Astrocyte of the spinal cord (primary cell): ENCODE measurements around the gene SLC4A7.

Experiments used
- DNase-seq: peaks from one replicate; pipeline ENCODE4 v3.0.0; 2011; ENCODE audit warnings: low read depth, low spot score
- H3K4me3 ChIP-seq: 2 replicates; pipeline ENCODE4 v1.5.1; 2011; ENCODE audit warnings: low read depth, mild to moderate bottlenecking, low read length, moderate library complexity
- in situ Hi-C: cut with HindIII; loops from 2 replicates; pipeline ENCODE4 v1.10.0; 2017; ENCODE audit warnings: low sequenced_read_pairs
- TF ChIP-seq, protein P1 (sequence below): IDR thresholded peaks from 2 replicates; pipeline ENCODE4 v1.5.1; 2012; ENCODE audit warnings: low read depth, mild to moderate bottlenecking, low read length, inconsistent platforms

SLC4A7 gene

GRCh38 chr3:27323087-27323570 is 161.1 kb downstream of the SLC4A7 start:
- TF ChIP-seq, protein P1, sequence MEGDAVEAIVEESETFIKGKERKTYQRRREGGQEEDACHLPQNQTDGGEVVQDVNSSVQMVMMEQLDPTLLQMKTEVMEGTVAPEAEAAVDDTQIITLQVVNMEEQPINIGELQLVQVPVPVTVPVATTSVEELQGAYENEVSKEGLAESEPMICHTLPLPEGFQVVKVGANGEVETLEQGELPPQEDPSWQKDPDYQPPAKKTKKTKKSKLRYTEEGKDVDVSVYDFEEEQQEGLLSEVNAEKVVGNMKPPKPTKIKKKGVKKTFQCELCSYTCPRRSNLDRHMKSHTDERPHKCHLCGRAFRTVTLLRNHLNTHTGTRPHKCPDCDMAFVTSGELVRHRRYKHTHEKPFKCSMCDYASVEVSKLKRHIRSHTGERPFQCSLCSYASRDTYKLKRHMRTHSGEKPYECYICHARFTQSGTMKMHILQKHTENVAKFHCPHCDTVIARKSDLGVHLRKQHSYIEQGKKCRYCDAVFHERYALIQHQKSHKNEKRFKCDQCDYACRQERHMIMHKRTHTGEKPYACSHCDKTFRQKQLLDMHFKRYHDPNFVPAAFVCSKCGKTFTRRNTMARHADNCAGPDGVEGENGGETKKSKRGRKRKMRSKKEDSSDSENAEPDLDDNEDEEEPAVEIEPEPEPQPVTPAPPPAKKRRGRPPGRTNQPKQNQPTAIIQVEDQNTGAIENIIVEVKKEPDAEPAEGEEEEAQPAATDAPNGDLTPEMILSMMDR = no peak
- H3K4me3 ChIP-seq = no peak overlapping the region
- no peak for DNase-seq
- in situ Hi-C loops = no loop called here
